ENCODE data around the gene ZNF69.
"Not testable (repeated sequence)": the region's sequence is repeated elsewhere in the genome, so short reads cannot be mapped to it uniquely, and the experiment has no call there.

ZNF69 gene

DNA sequence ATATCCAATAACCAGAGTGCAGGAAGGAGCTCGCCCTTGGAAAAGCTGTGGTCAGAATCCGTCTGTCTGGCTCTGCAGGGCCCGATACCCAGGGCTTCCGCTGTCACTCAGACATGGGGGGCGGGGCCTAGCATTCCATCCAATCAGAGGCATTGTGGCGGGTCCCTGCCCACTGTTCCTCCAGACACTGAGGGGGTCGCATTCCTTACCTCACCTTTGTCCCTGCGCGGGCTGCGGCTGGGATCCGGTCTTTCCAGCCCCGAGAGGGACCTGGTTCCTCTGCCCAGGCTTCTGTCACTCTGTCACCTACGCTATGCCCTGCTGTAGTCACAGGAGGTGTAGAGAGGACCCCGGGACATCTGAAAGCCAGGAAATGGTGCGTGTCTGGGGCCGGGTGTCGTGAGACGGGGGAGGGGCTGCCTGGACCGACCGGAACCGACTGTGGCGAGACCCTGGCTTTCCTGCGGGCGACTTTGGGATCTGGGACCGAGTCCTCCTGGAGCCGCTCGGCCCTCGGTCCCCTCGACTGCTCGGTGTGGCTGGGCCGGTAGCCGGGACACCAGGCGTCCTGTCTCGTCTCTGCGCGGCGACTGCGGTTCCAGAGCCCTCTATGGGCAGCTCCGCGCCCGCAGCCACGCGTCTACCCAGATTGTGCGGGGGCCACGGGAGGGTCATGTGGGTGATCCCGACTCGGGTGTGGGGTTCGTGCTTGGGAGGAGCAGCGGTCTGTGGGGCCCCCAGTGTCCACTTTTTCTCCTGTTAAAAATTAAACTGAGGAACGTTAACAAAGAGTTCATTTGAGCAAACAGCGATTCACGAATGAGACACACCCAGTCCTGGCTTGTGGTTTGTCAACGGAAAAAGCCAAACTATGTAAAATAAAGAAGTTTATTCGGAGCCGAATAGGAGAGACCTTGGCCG lies at the start of gene ZNF69:
ZNF69 (plus strand) TSS at position 172 of the 921 bp plus-strand sequence; CDS start at position 314, 142 bp downstream.
- peak; percentile 20 to 50 for DNase-seq (ENCODE audit: low read depth in 2 of 2)

DNA sequence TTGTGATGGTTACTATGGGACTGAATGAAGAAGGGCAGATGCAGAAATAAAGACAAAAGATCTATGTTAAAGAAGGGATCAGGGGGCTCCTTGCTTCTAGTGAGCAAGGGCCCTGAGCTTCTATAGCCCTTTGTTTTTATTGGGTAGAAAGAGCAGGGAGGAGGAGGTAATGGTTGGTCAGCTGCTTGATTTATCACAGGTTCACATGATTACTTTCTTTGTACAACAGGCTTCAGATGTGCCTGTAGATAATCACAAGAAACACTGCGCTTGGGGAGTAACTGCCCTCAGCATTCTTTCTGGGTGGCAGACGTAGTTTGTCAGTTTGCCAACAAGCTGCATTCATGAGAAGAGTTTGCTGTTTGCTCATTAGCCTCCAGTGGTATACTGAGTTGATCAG lies 43.9 kb upstream of the ZNF69 start:
- DNase-seq (ENCODE audit: low read depth in 2 of 2) = no peak

DNA sequence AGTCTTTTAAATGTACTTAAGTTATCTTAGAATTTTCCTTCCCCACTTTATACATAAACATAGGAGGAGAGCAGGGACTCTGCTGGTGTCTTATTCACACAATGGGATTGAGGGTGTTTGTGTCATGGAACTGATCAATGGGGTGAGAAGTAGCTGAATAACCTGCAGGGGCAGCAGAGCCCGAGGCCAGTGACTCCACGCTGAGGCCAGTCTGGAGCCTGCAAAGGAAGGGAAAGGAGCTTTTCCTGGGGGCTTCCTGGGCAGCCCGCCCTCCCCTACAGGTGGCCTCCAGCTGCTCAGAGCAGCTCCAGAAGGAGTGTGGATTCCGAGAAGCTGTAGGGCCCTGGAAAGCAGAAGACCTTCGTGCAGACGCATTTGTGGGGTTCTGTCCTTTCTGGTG lies 40.0 kb upstream of the ZNF69 start:
- not testable (repeated sequence) for DNase-seq (ENCODE audit: low read depth in 2 of 2)

DNA sequence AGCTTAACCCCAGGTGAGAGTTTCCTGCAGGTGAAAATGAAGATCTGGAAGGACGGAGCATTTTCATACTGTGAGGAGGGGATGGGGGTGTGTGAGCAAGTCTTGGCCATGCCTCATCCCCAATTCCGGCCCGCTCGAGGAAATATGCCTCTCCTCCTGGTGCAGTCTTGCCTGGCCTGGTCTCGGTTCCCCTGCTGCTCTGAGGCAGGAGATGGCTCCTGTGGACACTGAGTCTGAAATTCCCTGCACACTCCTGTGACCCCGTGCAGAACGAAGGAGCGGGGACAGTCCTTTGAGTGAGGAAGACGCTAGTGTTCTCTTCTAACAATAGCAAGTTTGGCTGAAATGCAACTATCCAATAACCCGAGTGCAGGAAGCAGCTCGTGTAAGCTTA lies 39.4 kb upstream of the ZNF69 start:
- no peak for DNase-seq (ENCODE audit: low read depth in 2 of 2)

DNA sequence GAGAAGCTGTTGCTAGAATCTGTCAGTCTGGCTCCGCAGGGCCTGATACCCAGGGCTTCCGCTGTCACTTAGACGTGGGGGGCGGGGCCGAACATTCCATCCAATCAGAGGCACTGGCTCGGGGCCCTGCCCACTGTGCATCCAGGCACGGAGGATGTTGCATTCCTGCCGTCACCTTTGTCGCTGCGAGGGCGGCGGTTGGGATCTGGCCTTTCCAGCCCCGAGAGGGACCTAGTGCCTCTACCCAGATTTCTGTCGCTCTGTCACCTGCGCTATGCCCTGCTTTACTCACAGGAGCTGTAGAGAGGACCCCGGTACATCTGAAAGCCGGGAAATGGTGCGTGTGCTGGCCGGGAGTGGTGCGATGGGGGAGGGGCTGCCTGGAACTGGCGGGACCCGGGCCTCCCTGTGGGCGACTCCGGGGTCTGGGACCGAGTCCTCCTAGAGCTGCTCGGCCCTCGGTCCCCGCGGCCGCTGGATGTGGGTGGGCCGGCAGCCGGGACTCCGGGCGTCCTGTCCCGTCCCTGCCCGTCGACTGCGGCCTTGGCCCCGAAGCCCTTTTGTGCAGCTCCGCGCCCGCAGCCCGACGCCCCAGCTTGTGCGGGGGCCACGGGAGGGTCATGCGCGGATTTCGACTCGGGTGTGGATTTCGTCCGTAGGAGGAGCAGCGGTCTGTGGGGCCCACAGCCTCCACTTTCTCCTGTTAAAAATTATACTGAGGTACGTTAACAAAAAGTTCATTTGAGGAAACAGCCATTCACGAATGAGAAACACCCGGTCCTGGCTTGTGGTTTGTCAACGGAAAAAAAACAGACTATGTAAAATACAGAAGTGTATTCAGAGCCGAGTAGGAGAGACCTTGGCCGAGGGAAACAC lies 38.8 kb upstream of the ZNF69 start, which contains the start of gene ZNF439:
ZNF439 (plus strand) TSS at position 133 of the 876 bp plus-strand sequence; CDS start at position 275, 142 bp downstream.
- peak; percentile 82 to 85 for DNase-seq (ENCODE audit: low read depth in 2 of 2)

DNA sequence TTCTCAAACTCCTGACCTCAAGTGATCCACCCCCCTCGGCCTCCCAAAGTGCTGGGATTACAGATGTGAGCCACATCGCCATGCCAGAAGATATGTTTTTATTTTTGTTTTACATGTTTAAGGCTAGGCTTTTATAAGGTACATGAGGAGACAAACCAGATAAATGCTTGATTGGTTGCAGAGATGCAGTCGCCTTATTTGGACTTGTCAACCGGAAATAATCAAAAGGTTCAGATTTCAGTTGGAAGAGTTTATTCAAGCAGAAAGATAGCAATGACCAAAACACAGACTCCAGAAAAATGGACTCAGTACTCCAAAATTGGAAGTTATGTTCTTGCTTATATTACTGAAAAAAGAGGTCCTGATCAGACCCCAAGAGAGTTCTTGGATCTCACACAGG lies 37.3 kb upstream of the ZNF69 start:
- not testable (repeated sequence) for DNase-seq (ENCODE audit: low read depth in 2 of 2)

DNA sequence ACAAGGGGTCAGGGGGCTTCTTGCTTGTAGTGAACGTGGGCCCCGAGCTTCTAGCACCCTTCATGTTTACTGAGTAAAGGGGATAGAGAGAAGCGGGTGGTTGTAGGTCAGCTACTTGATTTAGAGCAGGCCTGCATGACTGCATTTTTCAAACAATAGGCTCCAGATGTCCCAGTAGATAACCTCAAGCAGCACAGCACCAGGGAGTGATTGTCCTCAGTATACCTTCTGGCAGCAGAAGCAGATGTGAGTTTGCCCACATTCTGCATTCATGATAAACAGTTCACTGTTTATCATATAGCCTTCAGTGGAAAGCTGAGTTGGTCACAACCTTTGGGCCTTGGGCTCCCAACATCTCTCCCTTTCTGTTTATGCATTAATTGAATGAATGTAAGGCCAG lies 34.2 kb upstream of the ZNF69 start:
- DNase-seq (ENCODE audit: low read depth in 2 of 2) = no peak

DNA sequence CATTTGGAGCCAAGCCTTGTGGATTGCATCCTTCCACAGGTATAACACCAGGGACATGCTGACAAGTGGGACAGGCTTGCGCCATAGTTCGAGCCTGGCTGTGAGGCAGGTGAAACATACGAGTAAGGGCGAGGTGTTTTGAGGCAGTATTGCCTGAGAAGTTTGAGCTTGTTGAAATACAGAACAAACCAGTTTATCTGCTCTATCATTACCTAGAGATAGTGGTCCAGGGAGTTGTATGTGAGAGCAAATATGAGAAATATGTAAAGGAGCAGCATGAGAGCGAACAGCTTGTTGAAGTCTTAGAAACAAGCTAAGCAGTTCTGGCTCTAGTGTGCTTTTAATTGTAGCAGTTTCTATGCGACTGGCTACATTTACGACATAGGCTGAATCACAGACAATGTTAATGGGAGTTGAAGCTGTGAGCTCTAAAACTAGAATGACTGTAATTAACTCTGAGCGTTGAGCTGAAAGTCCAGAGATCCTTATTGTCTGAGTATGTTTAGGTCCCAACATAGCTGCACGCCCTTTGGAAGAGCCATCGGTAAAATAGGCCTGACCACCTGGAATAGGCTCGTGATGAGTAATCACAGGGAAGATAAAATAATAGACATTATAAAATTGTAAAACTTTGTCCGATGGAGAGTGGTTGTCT lies 30.9 kb upstream of the ZNF69 start:
- no peak for DNase-seq (ENCODE audit: low read depth in 2 of 2)

DNA sequence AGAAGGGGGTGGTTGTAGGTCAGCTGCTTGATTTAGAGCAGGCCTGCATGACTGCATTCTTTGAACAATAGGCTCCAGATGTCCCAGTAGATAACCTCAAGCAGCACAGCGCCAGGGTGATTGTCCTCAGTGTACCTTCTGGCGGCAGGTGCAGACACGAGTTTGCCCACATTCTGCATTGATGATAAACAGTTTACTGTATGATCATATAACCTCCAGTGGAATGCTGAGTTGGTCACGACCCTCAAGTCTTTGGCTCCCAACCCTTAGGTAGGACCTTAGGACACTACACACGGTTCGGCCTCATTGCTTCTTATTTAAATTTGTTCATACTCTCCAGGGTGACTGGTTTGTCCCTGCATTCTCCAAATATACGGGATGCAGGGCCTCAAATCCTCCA lies 26.9 kb upstream of the ZNF69 start:
- no peak for DNase-seq (ENCODE audit: low read depth in 2 of 2)

DNA sequence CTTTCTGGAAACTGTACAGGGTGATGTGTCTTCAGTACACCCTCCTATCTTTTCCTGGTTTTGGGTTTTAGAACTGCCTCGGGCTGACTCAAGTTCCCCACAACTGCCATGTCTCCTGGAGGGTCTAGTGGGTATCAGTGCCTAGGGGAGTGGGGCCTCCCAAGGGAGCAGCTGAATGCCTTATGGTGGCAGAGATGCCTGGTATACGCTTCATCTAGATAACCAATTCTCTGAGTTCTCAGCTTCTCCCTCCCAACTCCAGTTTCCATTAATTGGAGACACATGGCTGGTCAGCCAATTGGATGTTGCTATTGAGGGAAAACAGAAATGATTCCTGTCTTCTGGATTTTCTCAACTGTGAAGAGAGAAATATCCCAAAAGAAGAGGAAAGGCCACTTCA lies 26.3 kb upstream of the ZNF69 start:
- DNase-seq (ENCODE audit: low read depth in 2 of 2) = no peak

DNA sequence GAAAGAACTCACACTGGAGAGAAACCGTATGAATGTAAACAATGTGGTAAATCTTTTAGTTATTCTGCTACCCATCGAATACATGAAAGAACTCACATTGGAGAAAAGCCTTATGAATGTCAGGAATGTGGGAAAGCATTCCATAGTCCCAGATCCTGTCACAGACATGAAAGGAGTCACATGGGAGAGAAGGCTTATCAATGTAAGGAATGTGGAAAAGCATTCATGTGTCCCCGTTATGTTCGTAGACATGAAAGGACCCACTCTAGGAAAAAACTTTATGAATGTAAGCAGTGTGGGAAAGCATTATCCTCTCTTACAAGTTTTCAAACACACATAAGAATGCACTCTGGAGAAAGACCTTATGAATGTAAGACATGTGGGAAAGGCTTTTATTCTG lies 19.8 kb upstream of the ZNF69 start:
- DNase-seq (ENCODE audit: low read depth in 2 of 2) = not testable (repeated sequence)

DNA sequence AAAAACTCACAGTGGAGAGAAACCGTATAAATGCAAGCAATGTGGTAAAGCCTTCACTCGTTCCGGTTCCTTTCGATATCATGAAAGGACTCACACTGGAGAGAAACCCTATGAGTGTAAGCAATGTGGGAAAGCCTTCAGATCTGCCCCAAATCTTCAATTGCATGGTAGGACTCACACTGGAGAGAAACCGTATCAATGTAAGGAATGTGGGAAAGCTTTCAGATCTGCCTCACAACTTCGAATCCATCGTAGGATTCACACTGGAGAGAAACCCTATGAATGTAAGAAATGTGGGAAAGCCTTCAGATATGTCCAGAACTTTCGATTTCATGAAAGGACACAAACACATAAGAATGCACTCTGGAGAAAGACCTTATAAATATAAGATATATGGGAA lies 19.4 kb upstream of the ZNF69 start:
- DNase-seq (ENCODE audit: low read depth in 2 of 2) = no peak

DNA sequence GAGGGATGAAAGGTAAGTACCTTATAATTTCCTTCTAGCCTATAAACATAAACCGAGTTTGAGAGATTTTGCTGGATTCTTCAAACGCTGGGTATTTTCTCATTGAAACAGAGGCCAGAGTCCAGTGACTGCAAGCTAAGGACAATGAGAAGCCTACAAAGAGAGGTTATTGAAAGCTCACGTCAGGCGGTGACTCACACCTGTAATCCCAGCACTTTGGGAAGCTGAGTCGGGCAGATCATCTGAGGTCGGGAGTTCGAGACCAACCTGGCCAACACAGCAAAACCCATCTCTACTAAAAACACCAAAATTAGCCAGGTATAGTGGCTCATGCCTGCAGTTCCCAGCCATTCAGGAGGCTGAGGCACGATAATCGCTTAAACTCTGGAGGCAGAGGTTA lies 15.0 kb upstream of the ZNF69 start:
- DNase-seq (ENCODE audit: low read depth in 2 of 2) = no peak

DNA sequence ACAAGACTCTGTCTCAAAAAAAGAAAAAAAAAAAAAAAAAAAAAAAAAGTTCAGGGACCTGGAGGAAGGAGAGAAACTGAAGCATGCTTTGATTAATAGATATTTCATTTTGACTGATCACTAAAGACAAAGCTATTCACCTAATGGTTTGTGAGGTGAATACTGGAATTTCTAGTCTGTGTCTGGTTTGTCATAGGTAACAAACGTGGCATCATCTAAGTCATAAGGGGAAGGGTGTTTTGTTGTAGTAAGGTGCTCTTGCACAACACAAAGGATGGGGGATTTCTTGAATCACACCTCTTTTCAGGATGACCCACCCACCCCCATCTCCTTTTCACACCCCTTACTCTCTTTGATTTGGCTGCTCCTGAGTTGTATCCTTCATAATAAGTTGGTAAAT lies 13.8 kb upstream of the ZNF69 start:
- DNase-seq (ENCODE audit: low read depth in 2 of 2) = no peak

DNA sequence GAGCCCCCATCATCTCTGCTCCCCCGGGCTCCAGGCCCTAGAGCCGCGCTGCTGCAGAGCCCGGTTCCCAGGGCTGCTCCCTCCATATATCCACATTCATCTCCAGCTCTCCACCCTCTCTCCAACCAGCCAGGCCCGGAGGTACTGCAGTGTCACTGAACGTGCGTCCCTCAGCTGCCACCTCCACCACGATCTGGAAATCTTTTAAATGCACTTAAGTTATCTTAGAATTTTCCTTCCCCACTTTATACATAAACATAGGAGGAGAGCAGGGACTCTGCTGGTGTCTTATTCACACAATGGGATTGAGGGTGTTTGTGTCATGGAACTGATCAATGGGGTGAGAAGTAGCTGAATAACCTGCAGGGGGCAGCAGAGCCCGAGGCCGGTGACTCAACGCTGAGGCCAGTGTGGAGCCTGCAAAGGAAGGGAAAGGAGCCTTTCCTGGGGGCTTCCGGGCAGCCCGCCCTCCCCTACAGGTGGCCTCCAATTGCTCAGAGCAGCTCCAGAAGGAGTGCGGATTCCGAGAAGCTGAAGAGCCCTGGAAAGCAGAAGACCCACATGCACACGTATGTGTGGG lies 7.8 kb upstream of the ZNF69 start:
- peak; percentile 24 to 36 for DNase-seq (ENCODE audit: low read depth in 2 of 2)

DNA sequence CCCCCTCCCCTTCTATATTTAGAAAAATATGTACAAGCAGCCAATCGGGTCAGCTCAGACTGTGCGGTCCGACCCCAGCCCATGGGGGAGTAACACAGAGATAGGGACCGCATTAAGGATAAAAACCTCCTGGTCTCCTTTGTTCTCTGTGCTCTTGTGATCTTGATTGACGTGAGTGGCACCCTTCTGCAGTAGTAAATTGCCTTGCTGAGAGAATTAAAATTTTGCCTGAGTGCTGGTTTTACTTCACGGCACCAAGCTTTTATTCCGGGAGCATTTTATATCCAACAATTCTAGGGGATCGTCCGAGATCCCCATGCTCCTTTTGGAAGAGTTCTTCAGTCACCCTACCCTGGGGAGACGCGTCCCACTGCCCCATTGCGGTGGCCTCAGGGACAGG lies 7.0 kb upstream of the ZNF69 start:
- no peak for DNase-seq (ENCODE audit: low read depth in 2 of 2)

DNA sequence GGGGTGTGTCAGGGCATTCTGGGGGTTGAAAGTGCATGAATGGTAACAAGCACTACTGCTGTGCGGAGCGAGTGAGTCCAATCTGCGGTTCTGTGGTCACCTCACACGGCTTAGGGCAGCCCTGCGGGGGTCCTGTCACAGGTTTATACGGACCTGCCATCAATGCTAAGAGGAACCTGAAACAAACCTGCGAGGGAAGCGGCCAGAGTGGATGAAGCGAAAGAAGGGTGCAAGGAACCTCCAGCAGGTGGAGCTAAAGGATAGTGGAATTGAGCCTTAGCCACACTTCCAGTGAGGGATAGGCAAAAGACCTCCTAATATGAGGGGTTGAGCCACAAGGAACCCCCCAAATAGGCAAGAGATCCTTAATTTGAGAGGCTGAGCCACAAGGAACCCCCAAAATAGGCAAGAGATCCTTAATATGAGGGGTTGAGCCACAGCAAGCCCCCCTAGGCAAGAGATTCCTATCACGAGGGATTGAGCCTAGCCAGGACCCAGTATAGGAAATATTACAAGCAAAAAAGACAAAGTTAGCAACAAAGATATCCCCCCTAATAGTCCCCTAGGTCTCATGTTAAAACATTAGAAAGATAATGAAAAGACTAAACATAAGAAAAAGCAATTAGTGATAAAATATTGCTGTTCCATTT lies 6.3 kb upstream of the ZNF69 start:
- DNase-seq (ENCODE audit: low read depth in 2 of 2) = peak; percentile 28 to 29

DNA sequence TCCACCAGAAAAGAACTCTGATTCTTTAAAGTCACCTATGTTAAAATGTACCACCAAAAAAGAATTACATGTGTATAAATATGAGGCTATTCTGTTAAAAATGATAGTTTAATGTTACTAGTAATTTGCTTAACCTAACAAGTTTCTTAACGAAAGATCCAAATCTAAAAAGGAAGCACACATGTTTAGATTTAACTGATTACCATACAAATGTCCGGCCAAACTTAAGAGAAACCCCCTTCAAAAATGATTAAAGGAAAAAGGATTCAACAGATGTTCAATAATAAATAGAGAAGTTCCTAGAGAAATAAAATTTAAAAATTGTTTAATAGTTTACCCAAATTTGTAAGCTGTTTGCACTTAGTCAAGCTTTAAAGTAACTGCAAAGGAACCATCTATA lies 5.0 kb upstream of the ZNF69 start:
- DNase-seq (ENCODE audit: low read depth in 2 of 2) = no peak

DNA sequence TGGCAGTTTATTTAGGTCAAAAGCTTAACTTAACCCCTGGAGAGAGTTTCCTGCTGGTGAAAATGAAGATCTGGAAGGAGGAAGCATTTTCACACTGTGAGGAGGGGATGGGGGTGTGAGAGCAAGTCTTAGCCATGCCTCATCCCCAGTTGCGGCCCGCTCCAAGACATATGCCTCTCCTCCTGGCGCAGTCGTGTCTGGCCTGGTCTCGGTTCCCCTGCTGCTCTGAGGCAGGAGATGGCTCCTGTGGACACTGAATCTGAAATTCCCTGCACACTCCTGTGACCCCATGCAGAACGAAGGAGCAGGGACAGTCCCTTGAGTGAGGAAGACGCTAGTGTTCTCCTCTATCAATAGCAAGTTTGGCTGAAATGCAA lies 360 bp upstream of the ZNF69 start:
- DNase-seq (ENCODE audit: low read depth in 2 of 2) = no peak

DNA sequence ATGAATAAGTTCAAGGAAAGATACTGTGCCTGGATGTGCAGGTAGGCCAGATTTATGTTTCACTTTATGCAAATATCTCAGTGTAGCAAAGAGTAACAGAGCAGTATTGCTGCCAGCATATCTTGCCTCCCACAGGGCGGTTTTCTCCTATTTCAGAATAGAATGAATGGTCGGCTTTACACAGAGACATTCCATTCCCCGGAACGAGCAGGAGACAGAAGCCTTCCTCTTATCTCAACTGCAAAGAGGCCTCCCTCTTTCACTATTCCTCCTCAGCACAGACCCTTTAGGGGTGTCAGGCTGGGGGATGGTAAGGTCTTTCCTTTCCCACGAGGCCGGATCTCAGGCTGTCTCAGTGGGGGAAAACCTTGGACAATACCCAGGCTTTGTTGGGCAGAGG lies 2.3 kb downstream of the ZNF69 start:
- DNase-seq (ENCODE audit: low read depth in 2 of 2) = not testable (repeated sequence)

DNA sequence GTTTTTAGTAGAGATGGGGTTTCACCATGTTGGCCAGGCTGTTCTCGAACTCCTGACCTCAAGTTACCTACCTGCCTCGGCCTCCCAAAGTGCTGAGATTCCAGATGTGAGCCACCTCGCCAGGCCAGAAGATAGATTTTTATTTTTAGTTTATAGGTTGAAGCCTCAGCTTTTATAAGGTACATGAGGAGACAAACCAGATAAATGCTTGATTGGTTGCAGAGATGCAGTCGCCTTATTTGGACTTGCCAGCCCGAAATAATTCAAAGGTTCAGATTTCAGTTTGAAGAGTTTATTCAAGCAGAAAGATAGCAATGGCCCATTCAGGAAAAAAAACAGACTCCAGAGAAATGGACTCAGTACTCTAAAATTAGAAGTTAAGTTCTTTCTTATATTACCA lies 3.1 kb downstream of the ZNF69 start:
- DNase-seq (ENCODE audit: low read depth in 2 of 2) = no peak

Measured in stimulated activated CD4-positive, alpha-beta T cell treated with anti-CD3 and anti-CD28 coated beads, Interleukin-15, amount 100 ng/mL, for 48 hours (primary cell).